ENCODE results near the gene FGR. TPM values are rescaled to one million over a fixed set of nuclear protein-coding genes. Genes with fewer than 3 reads are reported as not detected.

The FGR gene
- total and polyA plus RNA-seq, 2 experiments from 2014 or later = 0.18 TPM; not detected in 1

GRCh38 chr1:27600498-27601175, 34.3 kb downstream of the FGR start:
- Histone ChIP-seq H3K27ac (peak overlapping the region; percentile 90), H3K4me1 (ENCODE audit: low read depth) (peaks cover 59% of the 10 kb centered on the region), H3K27me3 (no peaks in the 10 kb centered on the region), H3K36me3 (no peaks in the 10 kb centered on the region), H3K9me3 (ENCODE audit: low read depth) (no peaks in the 10 kb centered on the region), H3K4me3 (no peak overlapping the region)
- peak in 1 of 2 donors; percentile 79 for DNase-seq (ENCODE audit: low read depth in 1 of 2, low spot score in 1 of 2)
- TF ChIP-seq, protein P1, sequence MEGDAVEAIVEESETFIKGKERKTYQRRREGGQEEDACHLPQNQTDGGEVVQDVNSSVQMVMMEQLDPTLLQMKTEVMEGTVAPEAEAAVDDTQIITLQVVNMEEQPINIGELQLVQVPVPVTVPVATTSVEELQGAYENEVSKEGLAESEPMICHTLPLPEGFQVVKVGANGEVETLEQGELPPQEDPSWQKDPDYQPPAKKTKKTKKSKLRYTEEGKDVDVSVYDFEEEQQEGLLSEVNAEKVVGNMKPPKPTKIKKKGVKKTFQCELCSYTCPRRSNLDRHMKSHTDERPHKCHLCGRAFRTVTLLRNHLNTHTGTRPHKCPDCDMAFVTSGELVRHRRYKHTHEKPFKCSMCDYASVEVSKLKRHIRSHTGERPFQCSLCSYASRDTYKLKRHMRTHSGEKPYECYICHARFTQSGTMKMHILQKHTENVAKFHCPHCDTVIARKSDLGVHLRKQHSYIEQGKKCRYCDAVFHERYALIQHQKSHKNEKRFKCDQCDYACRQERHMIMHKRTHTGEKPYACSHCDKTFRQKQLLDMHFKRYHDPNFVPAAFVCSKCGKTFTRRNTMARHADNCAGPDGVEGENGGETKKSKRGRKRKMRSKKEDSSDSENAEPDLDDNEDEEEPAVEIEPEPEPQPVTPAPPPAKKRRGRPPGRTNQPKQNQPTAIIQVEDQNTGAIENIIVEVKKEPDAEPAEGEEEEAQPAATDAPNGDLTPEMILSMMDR (IDR thresholded peaks at IDR 0.05; ENCODE audit: low read depth, low read length) = no peak

- no peak for DNase-seq (ENCODE audit: low read depth in 1 of 2, low spot score in 1 of 2)
- Histone ChIP-seq H3K27ac (peak overlapping the region; percentile 71), H3K27me3 (no peaks in the 10 kb centered on the region), H3K4me3 (no peak overlapping the region), H3K4me1 (ENCODE audit: low read depth) (peaks cover 63% of the 10 kb centered on the region), H3K36me3 (no peaks in the 10 kb centered on the region), H3K9me3 (ENCODE audit: low read depth) (no peaks in the 10 kb centered on the region)
- TF ChIP-seq, protein P1 (IDR thresholded peaks at IDR 0.05; ENCODE audit: low read depth, low read length) = no peak
Observed at GRCh38 chr1:27599605-27600497, 35.1 kb downstream of the FGR start.

- Histone ChIP-seq H3K27me3 (no peaks in the 10 kb centered on the region), H3K4me1 (ENCODE audit: low read depth) (peaks cover 71% of the 10 kb centered on the region), H3K36me3 (no peaks in the 10 kb centered on the region), H3K9me3 (ENCODE audit: low read depth) (no peaks in the 10 kb centered on the region), H3K27ac (peak overlapping the region; percentile 71), H3K4me3 (no peak overlapping the region)
- DNase-seq (ENCODE audit: low read depth in 1 of 2, low spot score in 1 of 2) = peak; percentile 46 to 85
- TF ChIP-seq, protein P1 (IDR thresholded peaks at IDR 0.05; ENCODE audit: low read depth, low read length) = no peak
Observed at GRCh38 chr1:27598902-27599528, 36.0 kb downstream of the FGR start.

DNA sequence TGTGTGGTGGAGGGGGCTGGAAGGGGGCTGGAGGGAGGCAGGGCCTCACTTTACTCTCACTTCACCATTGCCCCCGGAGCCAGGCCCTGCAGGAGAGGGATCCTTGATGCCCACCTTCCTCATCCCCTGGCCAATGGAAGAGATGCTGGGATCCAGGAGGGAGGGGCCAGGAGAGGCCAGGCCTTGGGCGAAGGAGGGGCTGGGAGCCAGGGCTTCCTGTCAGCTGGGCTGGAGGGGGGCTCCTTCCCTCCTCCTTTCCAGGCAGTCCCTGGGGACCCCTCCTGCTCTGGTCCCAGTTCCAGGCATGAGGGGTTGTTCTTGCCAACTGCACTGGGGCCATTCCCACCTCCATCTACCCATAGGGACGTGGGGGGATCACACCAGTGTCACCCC, 36.7 kb downstream of the FGR start:
- no peaks in the 10 kb centered on the region for H3K9me3 ChIP-seq (ENCODE audit: low read depth)
- H3K36me3 ChIP-seq = no peaks in the 10 kb centered on the region
- no peak overlapping the region for H3K4me3 ChIP-seq
- peak overlapping the region; percentile 35 for H3K27ac ChIP-seq
- H3K27me3 ChIP-seq = no peaks in the 10 kb centered on the region
- TF ChIP-seq, protein P1 (IDR thresholded peaks at IDR 0.05; ENCODE audit: low read depth, low read length) = no peak
- peak in 1 of 2 donors; percentile 71 for DNase-seq (ENCODE audit: low read depth in 1 of 2, low spot score in 1 of 2)
- H3K4me1 ChIP-seq (ENCODE audit: low read depth) = peaks cover 79% of the 10 kb centered on the region

- Histone ChIP-seq H3K4me1 (ENCODE audit: low read depth) (peaks cover 84% of the 10 kb centered on the region), H3K27me3 (no peaks in the 10 kb centered on the region), H3K4me3 (no peak overlapping the region), H3K27ac (peak overlapping the region; percentile 35), H3K36me3 (no peaks in the 10 kb centered on the region), H3K9me3 (ENCODE audit: low read depth) (no peaks in the 10 kb centered on the region)
- DNase-seq (ENCODE audit: low read depth in 1 of 2, low spot score in 1 of 2) = peak in 1 of 2 donors; percentile 46
- TF ChIP-seq, protein P1 (IDR thresholded peaks at IDR 0.05; ENCODE audit: low read depth, low read length) = no peak
Observed at GRCh38 chr1:27597516-27598294, 37.3 kb downstream of the FGR start.

Data from cardiac muscle cell (in vitro differentiated cells and primary cell).